Neutrophil (primary cell): ENCODE results near the gene KLRB1.
"Not testable (repeated sequence)": the region's sequence is repeated elsewhere in the genome, so short reads cannot be mapped to it uniquely, and the experiment has no call there.

Source experiments
- H3K27ac ChIP-seq: fragments of 200-600 bp; sonication (generic); 2 replicates; pipeline ENCODE4 v1.5.1; 2016; ENCODE audit warnings: mild to moderate bottlenecking, moderate library complexity
- H3K27me3 ChIP-seq: fragments of 200-600 bp; sonication (generic); 2 replicates; pipeline ENCODE4 v1.6.0; 2016; ENCODE audit warnings: mild to moderate bottlenecking
- H3K36me3 ChIP-seq: fragments of 200-600 bp; sonication (generic); 2 replicates; pipeline ENCODE4 v1.5.1; 2017
- H3K4me1 ChIP-seq, 2 experiments: fragments of 200-600 bp in 1 of 2; sonication (generic) in 1 of 2; 1 replicate in 1 of 2; 2 replicates in 1 of 2; pipeline versions ENCODE4 v1.5.1 to v1.6.1; 2013 to 2016; ENCODE audit warnings: low read depth in 1 of 2, low read length in 1 of 2, mild to moderate bottlenecking in 1 of 2, moderate library complexity in 1 of 2; ENCODE audit not compliant: control insufficient read depth in 1 of 2, insufficient read depth in 1 of 2
- H3K4me3 ChIP-seq, 2 experiments: fragments of 200-600 bp in 1 of 2; sonication (generic) in 1 of 2; 1 replicate in 1 of 2; 2 replicates in 1 of 2; pipeline ENCODE4 v1.5.1; 2013 to 2016; ENCODE audit warnings: low read depth in 1 of 2, low read length in 1 of 2, mild to moderate bottlenecking in 1 of 2, moderate library complexity in 1 of 2
- H3K9me3 ChIP-seq: fragments of 200-600 bp; sonication (generic); 2 replicates; pipeline ENCODE4 v1.5.1; 2016
- CTCF ChIP-seq: fragments of 200-600 bp; sonication (generic); IDR thresholded peaks from 2 replicates; pipeline ENCODE4 v1.5.1; 2016; ENCODE audit warnings: antibody characterized with exemption

Gene KLRB1

GRCh38 chr12:9604287-9604686 is 3.4 kb downstream of the KLRB1 start:
- Histone ChIP-seq H3K4me3 (no peak overlapping the region), H3K4me1 (no peaks in the 10 kb centered on the region), H3K9me3 (no peaks in the 10 kb centered on the region), H3K27ac (no peak overlapping the region), H3K27me3 (no peaks in the 10 kb centered on the region), H3K36me3 (no peaks in the 10 kb centered on the region)
- TF ChIP-seq CTCF: no peak

GRCh38 chr12:9600426-9600825 is 7.3 kb downstream of the KLRB1 start:
- not testable (repeated sequence) for H3K36me3 ChIP-seq, H3K9me3 ChIP-seq, H3K27ac ChIP-seq, H3K4me3 ChIP-seq, H3K27me3 ChIP-seq, H3K4me1 ChIP-seq

- TF ChIP-seq CTCF: no peak
Observed at GRCh38 chr12:9598363-9598762, 9.4 kb downstream of the KLRB1 start.

GRCh38 chr12:9597365-9597764 is 10.4 kb downstream of the KLRB1 start:
- Histone ChIP-seq H3K9me3 (no peaks in the 10 kb centered on the region), H3K36me3 (no peaks in the 10 kb centered on the region), H3K27me3 (no peaks in the 10 kb centered on the region), H3K4me1 (no peaks in the 10 kb centered on the region), H3K27ac (no peak overlapping the region), H3K4me3 (no peak overlapping the region)
- no peak for TF ChIP-seq CTCF

More at GRCh38 chr12:9598363-9598762, 9.4 kb downstream of the KLRB1 start:
- Histone ChIP-seq H3K4me3 (no peak overlapping the region), H3K27me3 (no peaks in the 10 kb centered on the region), H3K27ac (no peak overlapping the region), H3K9me3 (no peaks in the 10 kb centered on the region), H3K4me1 (no peaks in the 10 kb centered on the region), H3K36me3 (no peaks in the 10 kb centered on the region)

- no peaks in the 10 kb centered on the region for H3K4me1 ChIP-seq
- TF ChIP-seq CTCF: no peak
- H3K4me3 ChIP-seq: no peak overlapping the region
- no peaks in the 10 kb centered on the region for H3K9me3 ChIP-seq
- H3K27me3 ChIP-seq: no peaks in the 10 kb centered on the region
- no peaks in the 10 kb centered on the region for H3K36me3 ChIP-seq
- H3K27ac ChIP-seq: no peak overlapping the region
Observed at GRCh38 chr12:9590441-9590840, 17.3 kb downstream of the KLRB1 start.

- Histone ChIP-seq H3K4me1 (no peaks in the 10 kb centered on the region), H3K27me3 (no peaks in the 10 kb centered on the region), H3K27ac (no peak overlapping the region), H3K36me3 (no peaks in the 10 kb centered on the region), H3K9me3 (no peaks in the 10 kb centered on the region), H3K4me3 (no peak overlapping the region)
- no peak for TF ChIP-seq CTCF
Observed at GRCh38 chr12:9588749-9589148, 19.0 kb downstream of the KLRB1 start.
